GM12801 (cell line): Measurements from ENCODE around the gene PFAS.

Source experiments
- TF ChIP-seq, protein P1 (sequence below): IDR thresholded peaks from one replicate; pipeline ENCODE4 v1.5.1; 2011; ENCODE audit warnings: control low read depth; ENCODE audit not compliant: insufficient read length; ENCODE audit errors: extremely low read depth

The PFAS gene

DNA sequence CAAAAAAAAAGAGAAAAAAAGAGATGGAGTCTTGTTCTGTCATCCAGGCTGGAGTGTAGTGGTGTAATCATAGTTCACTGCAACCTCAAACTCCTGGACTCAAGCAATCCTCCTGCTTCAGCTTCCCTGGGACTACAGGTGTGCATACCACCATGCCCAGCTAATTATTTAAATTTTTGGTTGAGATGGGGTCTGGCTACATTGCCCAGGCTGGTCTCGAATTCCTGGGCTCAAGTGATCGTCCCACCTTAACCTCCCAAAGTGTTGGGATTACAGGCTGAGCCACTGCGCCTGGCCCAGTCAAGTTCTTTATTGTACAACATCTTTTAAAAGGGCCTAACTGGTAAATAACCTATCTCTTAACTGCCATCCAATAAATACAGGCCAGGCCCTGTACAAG lies 33.3 kb downstream of the PFAS start:
- TF ChIP-seq, protein P1, sequence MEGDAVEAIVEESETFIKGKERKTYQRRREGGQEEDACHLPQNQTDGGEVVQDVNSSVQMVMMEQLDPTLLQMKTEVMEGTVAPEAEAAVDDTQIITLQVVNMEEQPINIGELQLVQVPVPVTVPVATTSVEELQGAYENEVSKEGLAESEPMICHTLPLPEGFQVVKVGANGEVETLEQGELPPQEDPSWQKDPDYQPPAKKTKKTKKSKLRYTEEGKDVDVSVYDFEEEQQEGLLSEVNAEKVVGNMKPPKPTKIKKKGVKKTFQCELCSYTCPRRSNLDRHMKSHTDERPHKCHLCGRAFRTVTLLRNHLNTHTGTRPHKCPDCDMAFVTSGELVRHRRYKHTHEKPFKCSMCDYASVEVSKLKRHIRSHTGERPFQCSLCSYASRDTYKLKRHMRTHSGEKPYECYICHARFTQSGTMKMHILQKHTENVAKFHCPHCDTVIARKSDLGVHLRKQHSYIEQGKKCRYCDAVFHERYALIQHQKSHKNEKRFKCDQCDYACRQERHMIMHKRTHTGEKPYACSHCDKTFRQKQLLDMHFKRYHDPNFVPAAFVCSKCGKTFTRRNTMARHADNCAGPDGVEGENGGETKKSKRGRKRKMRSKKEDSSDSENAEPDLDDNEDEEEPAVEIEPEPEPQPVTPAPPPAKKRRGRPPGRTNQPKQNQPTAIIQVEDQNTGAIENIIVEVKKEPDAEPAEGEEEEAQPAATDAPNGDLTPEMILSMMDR: no peak

GRCh38 chr17:8283356-8283755 lies 34.3 kb downstream of the PFAS start:
- TF ChIP-seq, protein P1: no peak

GRCh38 chr17:8284126-8284525 lies 35.0 kb downstream of the PFAS start:
- TF ChIP-seq, protein P1: no peak

DNA sequence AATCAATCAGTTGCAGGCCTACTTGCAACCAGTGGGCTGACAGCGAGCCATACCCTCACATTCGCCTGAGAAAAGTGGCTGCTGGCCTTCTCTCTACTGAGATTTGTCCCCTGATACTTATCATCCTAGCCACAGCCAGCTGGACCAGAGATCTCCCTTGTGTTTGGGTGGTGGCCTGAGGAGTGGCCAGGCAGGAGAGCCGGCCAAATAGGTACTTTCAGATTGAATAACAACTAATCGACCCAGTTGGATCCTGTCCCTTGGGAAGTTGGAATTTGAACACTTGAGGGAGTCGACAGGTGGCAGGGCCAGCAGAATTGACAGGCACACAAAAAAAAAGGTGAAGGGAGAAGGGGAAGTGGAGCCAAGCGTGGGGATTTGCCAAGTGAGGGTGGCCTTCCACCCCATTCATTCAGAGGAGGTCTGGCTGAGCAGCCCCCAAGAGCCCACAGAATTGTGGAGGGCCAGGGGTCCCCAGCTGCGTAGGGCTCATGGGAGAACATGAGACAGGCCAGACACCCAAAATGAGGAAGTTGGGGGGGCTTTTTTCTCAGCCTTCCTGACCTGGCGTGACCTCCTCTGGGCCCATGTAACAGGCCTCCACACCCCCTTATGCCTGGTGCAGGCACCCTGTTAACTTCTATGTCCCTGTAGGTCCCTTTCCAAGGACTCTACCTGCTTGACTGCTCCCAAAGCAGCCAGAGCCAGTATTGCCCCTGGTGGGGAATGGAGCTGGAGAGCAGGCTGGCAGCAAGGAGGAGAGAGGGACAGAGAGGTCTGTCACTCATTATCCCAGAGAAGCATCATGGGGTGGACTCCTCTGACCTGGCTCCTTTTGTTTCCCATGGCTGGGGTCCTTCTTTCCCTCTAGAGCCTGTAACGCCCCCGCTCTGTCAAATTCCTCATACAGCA lies 36.4 kb downstream of the PFAS start:
- TF ChIP-seq, protein P1: no peak

GRCh38 chr17:8287651-8288335 lies 38.7 kb downstream of the PFAS start:
- TF ChIP-seq, protein P1: no peak

DNA sequence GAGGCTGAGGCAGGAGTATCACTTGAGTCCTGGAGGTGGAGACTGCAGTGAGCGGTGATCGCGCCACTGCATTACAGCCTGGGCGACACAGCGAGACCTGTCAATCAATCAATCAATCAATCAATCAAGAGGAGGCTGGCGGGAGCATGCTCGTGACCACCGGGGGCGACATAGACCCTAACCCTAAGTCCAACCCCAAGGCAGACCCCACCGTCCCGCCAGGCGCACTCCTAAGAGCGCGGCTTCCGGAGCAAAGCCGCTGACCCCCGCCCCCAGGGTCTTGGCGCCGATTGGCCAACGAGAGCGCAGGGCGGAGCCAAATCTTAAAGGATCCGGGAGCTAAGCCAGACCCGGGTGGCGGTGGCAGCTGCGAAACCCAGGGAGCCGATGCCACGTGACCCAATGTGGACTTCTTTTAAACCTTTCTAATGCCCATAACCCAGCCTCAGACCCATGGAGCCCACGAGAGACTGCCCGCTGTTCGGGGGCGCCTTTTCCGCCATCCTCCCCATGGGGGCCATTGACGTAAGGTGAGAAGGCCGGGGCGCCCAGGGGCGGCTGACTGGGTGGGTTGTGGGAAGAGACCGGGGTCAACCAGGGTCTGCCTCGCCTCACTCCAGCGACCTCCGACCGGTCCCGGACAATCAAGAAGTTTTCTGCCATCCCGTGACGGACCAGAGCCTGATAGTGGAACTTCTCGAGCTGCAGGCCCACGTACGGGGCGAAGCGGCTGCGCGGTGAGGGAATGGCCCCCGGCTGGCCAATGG lies 39.4 kb downstream of the PFAS start, which contains the start of gene RANGRF:
RANGRF (plus strand) TSS at position 335 of the 767 bp plus-strand sequence; CDS start at position 454, 119 bp downstream.
- TF ChIP-seq, protein P1: no peak

- TF ChIP-seq, protein P1: no peak
Measured at GRCh38 chr17:8289103-8289397, 40.0 kb downstream of the PFAS start.
